ENCODE data around the gene UMPS.

Gene UMPS

DNA sequence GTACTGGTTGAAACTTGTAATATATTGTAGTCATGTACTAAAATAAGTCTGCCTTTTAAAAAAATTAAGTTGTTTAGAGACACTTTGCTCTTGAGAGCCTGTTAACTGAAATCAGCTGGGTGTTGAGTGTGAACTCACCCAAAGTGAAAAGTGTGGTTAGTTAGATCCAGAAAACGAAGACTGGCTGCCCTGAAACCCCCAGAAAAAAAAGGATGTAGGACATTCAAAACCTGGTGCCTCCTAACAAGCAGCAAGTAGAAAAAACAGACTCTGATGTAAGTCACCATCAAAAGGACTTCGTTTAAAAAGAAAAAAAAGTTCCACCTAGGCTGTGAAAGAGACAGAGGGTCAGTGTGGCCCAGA lies 40.8 kb downstream of the UMPS start:
- Histone ChIP-seq H3K4me3 (ENCODE audit: low read depth, low read length) (no peak overlapping the region), H3K27ac (ENCODE audit: low read depth, low read length) (no peak overlapping the region), H3K27me3 (ENCODE audit: insufficient read depth, low read length) (no peaks in the 10 kb centered on the region), H3K4me1 (ENCODE audit: control insufficient read depth, insufficient read depth, low read length, unreplicated experiment) (peaks cover 31% of the 10 kb centered on the region), H2AFZ (ENCODE audit: low read length, unreplicated experiment) (no peak overlapping the region), H3K36me3 (ENCODE audit: insufficient read depth, low read length) (peaks cover 13% of the 10 kb centered on the region; the same call in 1 of the 2 replicates), H3K79me2 (ENCODE audit: control insufficient read depth, insufficient read depth, low read length, unreplicated experiment) (no peaks in the 10 kb centered on the region)

DNA sequence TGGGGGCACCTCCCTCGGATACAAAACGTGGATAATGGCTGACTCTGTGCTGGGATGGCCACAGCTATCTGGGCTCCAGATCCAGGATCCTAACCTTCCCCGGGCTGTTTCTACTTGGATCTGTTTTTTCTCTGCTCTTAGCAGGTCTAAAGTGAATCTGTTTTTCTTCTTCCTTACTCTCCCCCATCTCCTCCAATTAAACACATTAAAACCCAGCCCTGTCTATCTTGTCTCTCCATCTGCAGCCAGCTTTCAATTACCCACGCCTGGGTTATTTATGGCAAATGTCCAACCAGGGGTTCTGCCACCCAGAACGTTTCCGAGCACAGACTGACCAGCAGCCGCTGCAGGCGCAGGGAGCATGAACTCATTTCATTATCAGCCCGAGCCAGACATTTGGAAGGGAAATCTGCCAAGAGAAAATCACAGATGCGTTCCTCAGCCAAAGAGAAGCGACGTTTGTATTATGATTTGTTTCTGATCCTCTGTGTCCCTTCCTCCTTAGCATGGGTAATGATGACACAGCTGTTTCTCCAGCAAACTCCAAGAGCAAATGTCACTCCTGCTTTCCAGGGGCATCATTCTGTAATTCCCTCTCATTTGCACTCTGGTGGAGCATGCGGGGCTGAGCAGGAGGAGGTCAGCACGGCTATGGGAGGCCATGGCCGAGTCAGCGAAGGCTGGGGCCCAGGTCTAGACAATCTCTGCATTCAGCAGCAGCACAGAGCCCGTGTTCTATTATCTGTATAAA lies 42.0 kb downstream of the UMPS start:
- Histone ChIP-seq H3K4me1 (ENCODE audit: control insufficient read depth, insufficient read depth, low read length, unreplicated experiment) (peaks cover 31% of the 10 kb centered on the region), H3K79me2 (ENCODE audit: control insufficient read depth, insufficient read depth, low read length, unreplicated experiment) (no peaks in the 10 kb centered on the region), H3K27me3 (ENCODE audit: insufficient read depth, low read length) (no peaks in the 10 kb centered on the region), H3K4me3 (ENCODE audit: low read depth, low read length) (no peak overlapping the region), H3K36me3 (ENCODE audit: insufficient read depth, low read length) (peaks cover 7% of the 10 kb centered on the region; the same call in 1 of the 2 replicates), H2AFZ (ENCODE audit: low read length, unreplicated experiment) (no peak overlapping the region), H3K27ac (ENCODE audit: low read depth, low read length) (peak overlapping the region; percentile 46; the same call in 1 of the 2 replicates)

DNA sequence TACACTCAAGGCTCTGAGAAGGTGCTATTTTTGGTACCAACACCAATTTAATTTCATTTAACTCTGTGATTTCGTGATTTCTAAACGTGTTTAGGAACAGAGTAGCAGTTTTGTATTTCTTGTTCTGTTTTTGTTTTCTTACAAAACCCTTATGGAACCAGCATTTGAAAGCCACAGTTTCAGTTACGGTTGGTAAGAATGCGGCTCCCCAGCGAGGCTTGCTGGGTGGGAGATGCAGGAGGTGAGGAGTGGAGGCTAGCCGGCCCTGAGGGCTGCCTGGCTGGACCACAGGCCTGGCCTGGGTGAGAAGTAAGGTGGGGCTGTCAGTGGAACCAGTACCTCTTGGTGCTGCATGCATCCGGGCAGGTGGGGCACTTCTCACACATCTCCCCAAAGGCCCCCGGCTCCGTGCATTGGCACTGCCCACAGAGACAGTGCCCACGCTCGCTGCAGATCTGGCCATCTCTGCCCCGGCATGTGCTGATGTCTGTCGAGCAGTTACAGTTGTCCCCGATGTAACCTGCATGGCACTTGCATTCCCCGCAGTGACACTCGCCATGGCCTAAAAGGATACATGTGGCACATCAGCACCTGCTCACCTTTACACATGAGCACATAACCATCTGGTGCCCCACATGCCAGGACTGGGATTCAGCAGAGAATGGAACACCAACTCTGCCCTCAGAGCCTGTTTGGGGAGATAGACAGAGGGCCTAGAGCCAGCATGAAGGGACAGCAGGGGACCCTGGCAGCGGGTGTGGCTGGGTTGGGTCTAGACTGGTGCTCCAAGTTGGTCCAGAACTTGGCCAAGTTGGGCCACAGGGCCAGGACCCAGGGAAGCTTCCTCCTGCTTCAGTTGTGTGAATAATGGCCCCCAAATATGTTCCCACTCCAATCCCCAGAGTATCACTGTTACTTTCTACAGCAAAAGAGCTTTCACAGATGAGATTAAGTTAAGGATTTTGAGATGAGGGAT lies 43.4 kb downstream of the UMPS start:
- Histone ChIP-seq H3K36me3 (ENCODE audit: insufficient read depth, low read length) (0 out of 2 replicates have a peak, but pooled peaks cover under 1% of the 10 kb centered on the region), H3K27ac (ENCODE audit: low read depth, low read length) (no peak overlapping the region), H3K4me3 (ENCODE audit: low read depth, low read length) (no peak overlapping the region), H3K79me2 (ENCODE audit: control insufficient read depth, insufficient read depth, low read length, unreplicated experiment) (no peaks in the 10 kb centered on the region), H3K4me1 (ENCODE audit: control insufficient read depth, insufficient read depth, low read length, unreplicated experiment) (peaks cover 31% of the 10 kb centered on the region), H3K27me3 (ENCODE audit: insufficient read depth, low read length) (no peaks in the 10 kb centered on the region), H2AFZ (ENCODE audit: low read length, unreplicated experiment) (no peak overlapping the region)

DNA sequence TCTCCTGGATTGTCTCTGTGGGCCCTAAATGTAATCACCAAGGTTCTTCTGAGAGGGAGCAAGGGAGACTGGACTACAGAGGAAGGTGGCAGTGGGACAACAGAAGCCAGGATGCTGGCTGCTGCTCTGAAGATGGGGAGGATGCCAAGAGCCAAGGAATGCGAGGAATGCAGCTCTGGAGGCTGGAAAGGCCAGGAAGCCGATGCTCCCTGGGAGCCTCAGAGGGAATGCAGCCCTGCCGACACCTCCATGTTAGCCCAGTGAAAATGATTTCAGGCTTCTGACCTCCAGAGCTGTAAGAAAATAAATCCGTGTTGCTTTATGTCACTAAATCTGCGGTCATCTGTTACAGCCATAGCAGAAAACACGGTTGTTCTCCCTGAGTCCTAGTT lies 44.1 kb downstream of the UMPS start:
- 0 out of 2 replicates have a peak overlapping the region, but pooled peaks have one; percentile 12 for H3K4me3 ChIP-seq (ENCODE audit: low read depth, low read length)
- no peaks in the 10 kb centered on the region for H3K79me2 ChIP-seq (ENCODE audit: control insufficient read depth, insufficient read depth, low read length, unreplicated experiment)
- H3K36me3 ChIP-seq (ENCODE audit: insufficient read depth, low read length) = no peaks in the 10 kb centered on the region
- no peak overlapping the region for H2AFZ ChIP-seq (ENCODE audit: low read length, unreplicated experiment)
- peaks cover 31% of the 10 kb centered on the region for H3K4me1 ChIP-seq (ENCODE audit: control insufficient read depth, insufficient read depth, low read length, unreplicated experiment)
- H3K27me3 ChIP-seq (ENCODE audit: insufficient read depth, low read length) = no peaks in the 10 kb centered on the region
- peak overlapping the region; percentile 31; the same call in 1 of the 2 replicates for H3K27ac ChIP-seq (ENCODE audit: low read depth, low read length)

DNA sequence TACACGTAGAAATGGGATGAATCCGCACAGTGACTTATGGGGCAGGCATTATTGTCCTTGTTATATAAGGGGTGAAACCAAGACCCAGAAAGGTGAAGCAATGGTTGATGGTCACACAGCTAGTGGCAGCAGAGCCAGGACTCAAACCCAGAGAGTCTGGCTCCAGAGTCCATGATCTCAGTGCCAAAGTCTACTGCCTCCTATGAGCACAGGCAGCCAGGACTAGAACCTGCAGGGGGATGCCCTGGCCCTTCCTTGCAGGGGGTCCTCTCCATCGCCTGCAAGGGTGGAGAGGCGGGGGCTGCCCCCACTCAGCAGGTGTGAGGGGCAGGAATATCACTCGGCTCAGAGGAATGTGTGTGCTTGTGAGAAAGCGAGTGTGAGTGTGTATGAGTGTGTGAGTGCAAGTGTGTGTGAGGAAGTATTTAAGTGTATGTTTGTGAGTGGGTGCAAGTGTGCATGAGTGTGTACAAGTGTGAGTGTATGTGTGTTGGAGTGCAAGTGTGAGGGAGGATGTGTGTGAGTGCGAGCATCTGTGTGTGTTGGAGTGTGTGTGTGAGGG lies 44.7 kb downstream of the UMPS start:
- Histone ChIP-seq H3K4me1 (ENCODE audit: control insufficient read depth, insufficient read depth, low read length, unreplicated experiment) (peaks cover 31% of the 10 kb centered on the region), H3K79me2 (ENCODE audit: control insufficient read depth, insufficient read depth, low read length, unreplicated experiment) (no peaks in the 10 kb centered on the region), H2AFZ (ENCODE audit: low read length, unreplicated experiment) (no peak overlapping the region), H3K27ac (ENCODE audit: low read depth, low read length) (peak overlapping the region; percentile 31; the same call in 1 of the 2 replicates), H3K4me3 (ENCODE audit: low read depth, low read length) (no peak overlapping the region), H3K27me3 (ENCODE audit: insufficient read depth, low read length) (no peaks in the 10 kb centered on the region), H3K36me3 (ENCODE audit: insufficient read depth, low read length) (no peaks in the 10 kb centered on the region)

DNA sequence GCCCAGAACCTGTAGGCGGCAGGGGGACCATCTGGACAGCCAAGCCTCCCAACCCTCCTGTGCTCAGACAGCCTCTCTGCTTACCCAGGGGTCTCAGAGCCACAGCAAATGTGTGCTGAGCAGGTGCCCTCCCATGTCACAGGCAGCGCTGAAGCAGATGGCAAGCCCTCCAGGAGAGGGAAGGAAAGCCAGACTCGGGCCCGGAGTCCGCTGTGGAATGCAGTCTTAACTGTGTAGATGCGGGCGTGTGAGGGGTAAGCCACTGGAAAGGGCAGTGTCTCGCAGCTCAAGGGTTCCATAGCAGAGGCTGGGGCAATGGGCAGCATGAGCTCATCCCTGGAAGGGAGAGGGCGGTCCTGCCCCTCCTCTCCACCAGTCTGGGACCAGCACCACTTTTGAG lies 45.6 kb downstream of the UMPS start:
- peaks cover 40% of the 10 kb centered on the region for H3K4me1 ChIP-seq (ENCODE audit: control insufficient read depth, insufficient read depth, low read length, unreplicated experiment)

DNA sequence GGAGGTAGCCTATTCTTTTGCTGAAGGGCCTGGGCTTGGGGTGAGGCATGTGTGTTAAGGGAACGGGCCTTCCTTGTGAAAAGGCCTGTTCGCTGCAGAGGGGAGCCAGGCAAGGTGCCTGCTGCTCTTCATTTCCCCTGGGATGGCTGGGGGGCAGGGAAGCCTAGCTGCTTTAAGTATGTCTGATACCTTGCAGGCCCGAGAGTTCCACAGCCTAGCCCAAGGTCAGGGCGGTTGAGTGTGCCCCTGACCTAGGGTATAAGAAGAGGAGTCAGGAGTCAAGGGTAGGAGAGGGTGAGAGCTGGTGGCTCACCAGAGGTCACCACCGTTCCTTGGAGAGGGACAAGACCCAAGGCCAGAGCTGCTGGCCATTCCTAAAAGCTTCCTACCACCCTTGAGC lies 46.6 kb downstream of the UMPS start:
- H3K27ac ChIP-seq (ENCODE audit: low read depth, low read length) = no peak overlapping the region
- H2AFZ ChIP-seq (ENCODE audit: low read length, unreplicated experiment) = no peak overlapping the region
- H3K36me3 ChIP-seq (ENCODE audit: insufficient read depth, low read length) = no peaks in the 10 kb centered on the region
- H3K4me1 ChIP-seq (ENCODE audit: control insufficient read depth, insufficient read depth, low read length, unreplicated experiment) = peaks cover 48% of the 10 kb centered on the region
- no peak overlapping the region for H3K4me3 ChIP-seq (ENCODE audit: low read depth, low read length)
- H3K27me3 ChIP-seq (ENCODE audit: insufficient read depth, low read length) = no peaks in the 10 kb centered on the region
- no peaks in the 10 kb centered on the region for H3K79me2 ChIP-seq (ENCODE audit: control insufficient read depth, insufficient read depth, low read length, unreplicated experiment)

More for the DNA sequence above, 45.6 kb downstream of the UMPS start:
- no peaks in the 10 kb centered on the region for H3K27me3 ChIP-seq (ENCODE audit: insufficient read depth, low read length)
- H3K36me3 ChIP-seq (ENCODE audit: insufficient read depth, low read length) = no peaks in the 10 kb centered on the region
- no peaks in the 10 kb centered on the region for H3K79me2 ChIP-seq (ENCODE audit: control insufficient read depth, insufficient read depth, low read length, unreplicated experiment)
- no peak overlapping the region for H3K27ac ChIP-seq (ENCODE audit: low read depth, low read length)
- H3K4me3 ChIP-seq (ENCODE audit: low read depth, low read length) = no peak overlapping the region
- H2AFZ ChIP-seq (ENCODE audit: low read length, unreplicated experiment) = no peak overlapping the region

DNA sequence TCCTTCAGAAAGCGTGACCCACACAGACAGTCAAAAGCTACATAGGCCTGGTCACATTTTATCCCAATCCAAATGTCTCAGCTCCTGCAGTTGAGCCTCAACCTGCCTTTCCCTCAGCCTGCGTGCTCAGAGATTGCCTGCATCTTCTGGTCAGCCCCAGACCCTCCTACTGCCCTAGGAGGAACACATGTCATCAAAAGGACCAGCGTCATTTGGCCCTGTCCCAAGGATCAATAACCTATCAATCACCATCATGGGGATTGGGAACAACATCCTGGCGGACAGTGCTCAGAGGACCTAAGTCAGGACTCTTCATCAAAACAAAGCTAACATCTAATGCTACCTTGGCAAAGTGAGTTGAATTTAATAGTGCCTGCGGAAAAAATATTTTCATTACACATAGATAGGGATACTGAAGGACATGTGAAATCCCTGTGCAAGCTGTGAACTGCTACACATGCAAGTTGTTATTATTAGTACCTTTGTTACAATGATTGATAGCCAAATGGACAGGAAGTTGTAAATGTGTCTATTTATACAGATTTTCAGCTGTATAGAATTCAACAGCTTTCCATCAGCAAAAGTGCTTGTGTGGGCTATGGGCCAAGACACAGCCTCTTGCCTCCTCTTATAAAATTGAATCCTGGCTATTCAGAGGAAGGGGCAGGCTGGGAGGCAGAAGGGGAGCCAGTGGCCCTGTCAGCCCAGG lies 47.7 kb downstream of the UMPS start:
- Histone ChIP-seq H3K27me3 (ENCODE audit: insufficient read depth, low read length) (no peaks in the 10 kb centered on the region), H3K4me3 (ENCODE audit: low read depth, low read length) (no peak overlapping the region), H3K4me1 (ENCODE audit: control insufficient read depth, insufficient read depth, low read length, unreplicated experiment) (peaks cover 37% of the 10 kb centered on the region), H3K79me2 (ENCODE audit: control insufficient read depth, insufficient read depth, low read length, unreplicated experiment) (no peaks in the 10 kb centered on the region), H3K27ac (ENCODE audit: low read depth, low read length) (no peak overlapping the region), H2AFZ (ENCODE audit: low read length, unreplicated experiment) (no peak overlapping the region), H3K36me3 (ENCODE audit: insufficient read depth, low read length) (no peaks in the 10 kb centered on the region)

DNA sequence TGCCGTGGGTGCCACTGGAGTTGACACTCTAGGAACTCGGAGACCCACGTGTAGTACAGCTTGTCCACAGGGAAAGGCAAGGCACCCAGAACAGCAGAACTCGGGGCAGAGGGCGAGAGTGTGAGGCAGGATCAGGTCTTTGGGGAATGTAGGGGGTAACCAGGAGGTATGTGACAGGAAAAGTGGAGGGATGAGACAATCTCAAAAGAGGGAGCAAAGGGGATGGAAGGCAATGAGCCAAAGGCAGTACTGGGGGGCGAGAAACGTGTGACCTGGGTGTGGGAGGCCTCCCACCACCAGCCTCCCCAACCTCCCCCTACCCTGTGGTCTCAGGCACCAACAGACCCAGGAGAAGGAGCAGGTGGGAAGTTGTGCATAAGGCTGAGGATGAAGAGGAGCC lies 48.9 kb downstream of the UMPS start:
- H3K27ac ChIP-seq (ENCODE audit: low read depth, low read length) = no peak overlapping the region
- H3K36me3 ChIP-seq (ENCODE audit: insufficient read depth, low read length) = no peaks in the 10 kb centered on the region
- no peaks in the 10 kb centered on the region for H3K79me2 ChIP-seq (ENCODE audit: control insufficient read depth, insufficient read depth, low read length, unreplicated experiment)
- H3K27me3 ChIP-seq (ENCODE audit: insufficient read depth, low read length) = no peaks in the 10 kb centered on the region
- peaks cover 30% of the 10 kb centered on the region for H3K4me1 ChIP-seq (ENCODE audit: control insufficient read depth, insufficient read depth, low read length, unreplicated experiment)
- H3K4me3 ChIP-seq (ENCODE audit: low read depth, low read length) = no peak overlapping the region
- no peak overlapping the region for H2AFZ ChIP-seq (ENCODE audit: low read length, unreplicated experiment)

DNA sequence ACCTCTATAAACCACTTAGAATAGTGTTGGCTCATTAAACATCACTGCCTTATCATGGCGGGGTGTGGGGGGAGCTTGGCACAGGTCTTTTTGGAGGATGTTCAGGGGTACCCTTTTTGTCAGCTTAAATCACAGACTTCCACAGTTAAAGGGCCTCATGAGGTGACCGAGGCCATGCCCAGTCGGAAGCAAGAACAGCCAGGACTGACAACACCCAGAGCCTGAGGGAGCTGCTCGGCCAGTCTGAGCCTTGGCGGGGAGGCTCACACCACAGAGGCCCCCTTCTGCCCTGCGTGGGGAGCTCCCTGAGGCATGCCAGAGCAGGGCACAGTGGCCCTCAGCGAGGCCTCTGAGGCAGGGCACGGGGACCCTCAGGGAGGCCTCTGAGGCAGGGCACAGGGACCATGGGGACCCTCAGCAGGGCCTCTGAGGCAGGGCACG lies 49.5 kb downstream of the UMPS start:
- Histone ChIP-seq H3K4me1 (ENCODE audit: control insufficient read depth, insufficient read depth, low read length, unreplicated experiment) (peaks cover 23% of the 10 kb centered on the region), H3K27me3 (ENCODE audit: insufficient read depth, low read length) (no peaks in the 10 kb centered on the region), H3K4me3 (ENCODE audit: low read depth, low read length) (no peak overlapping the region), H3K27ac (ENCODE audit: low read depth, low read length) (peak overlapping the region; percentile 69), H3K79me2 (ENCODE audit: control insufficient read depth, insufficient read depth, low read length, unreplicated experiment) (no peaks in the 10 kb centered on the region), H3K36me3 (ENCODE audit: insufficient read depth, low read length) (no peaks in the 10 kb centered on the region), H2AFZ (ENCODE audit: low read length, unreplicated experiment) (no peak overlapping the region)

Measured in ACC112 (cell line).